HG02678 (cell line): ENCODE data around the gene SMARCE1.
"Not testable (repeated sequence)": the region's sequence is repeated elsewhere in the genome, so short reads cannot be mapped to it uniquely, and the experiment has no call there.

Experiments
- ATAC-seq: cut with Tn5 transposase; IDR thresholded peaks from one replicate; pipeline ENCODE4 v1.9.1; 2021; ENCODE audit warnings: mild to moderate bottlenecking, moderate library complexity; ENCODE audit not compliant: unreplicated experiment

SMARCE1 gene

DNA sequence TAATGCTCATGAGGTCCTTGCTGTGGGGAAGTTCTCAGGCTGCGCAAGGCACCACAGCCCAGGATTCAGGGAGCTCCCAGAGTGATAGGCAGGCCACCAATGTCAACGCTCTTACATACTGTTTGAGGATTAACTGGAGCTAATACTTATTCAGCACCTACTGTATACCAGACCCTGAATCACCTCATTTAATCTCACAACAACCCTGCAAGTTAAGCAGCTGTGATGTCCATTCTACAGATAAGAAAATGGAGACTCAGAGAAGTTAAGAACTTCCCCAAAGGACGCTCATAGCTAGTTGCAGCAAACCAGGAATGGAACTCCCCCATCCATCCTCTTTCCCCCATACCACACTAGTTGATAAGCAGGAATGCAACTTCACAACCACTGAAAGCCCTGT, 56.9 kb downstream of the SMARCE1 start:
- no peak for ATAC-seq

DNA sequence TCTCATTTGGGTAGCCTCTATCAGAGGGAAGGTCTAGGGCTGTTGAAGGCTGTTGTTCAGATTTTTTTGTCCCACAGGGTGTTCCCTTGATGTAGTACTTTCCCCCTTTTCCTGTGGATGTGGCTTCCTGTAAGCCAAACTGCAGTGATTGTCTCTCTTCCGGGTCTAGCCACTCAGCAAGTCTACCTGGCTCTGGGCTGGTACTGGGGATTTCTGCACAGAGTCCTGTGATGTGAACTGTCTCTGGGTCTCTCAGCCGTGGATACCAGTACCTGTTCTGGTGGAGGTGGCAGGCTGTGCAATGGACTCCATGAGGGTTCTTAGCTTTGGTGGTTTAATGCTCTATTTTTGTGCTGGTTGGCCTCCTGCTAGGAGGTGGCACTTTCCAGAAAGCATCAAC, 59.1 kb downstream of the SMARCE1 start:
- ATAC-seq: no peak

DNA sequence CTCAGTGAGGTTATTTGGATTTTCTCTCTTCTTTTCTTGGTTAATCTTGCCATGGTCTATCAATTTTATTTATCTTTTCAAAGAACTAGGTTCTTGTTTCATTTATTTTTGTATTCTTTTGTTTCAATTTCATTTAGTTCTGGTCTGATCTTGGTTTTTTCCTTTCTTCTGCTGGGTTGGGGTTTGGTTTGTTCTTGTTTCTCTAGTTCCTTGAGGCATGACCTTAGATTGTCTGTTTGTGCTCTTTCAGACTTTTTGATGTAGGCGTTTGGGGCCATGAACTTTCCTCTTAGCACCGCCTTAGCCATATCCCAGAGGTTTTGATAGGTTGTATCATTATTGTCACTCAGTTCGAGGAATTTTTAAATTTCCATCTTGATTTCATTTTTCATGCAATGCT, 61.4 kb downstream of the SMARCE1 start:
- not testable (repeated sequence) for ATAC-seq

DNA sequence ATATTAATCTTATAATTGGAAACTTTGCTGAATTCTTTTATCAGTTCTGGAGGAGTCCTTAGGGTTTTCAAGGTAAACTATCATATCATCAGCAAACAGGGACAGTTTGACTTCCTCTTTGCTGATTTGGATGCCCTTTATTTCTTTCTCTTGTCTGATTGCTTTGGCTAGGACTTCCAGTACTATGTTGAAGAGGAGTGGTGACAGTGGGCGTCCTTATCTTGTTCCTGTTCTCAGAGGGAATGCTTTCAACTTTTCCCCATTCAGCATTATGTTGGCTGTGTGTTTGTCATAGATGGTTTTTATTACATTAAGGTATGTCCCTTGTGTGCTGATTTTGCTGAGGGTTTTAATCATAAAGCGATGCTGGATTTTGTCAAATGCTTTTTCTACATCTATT, 62.7 kb downstream of the SMARCE1 start:
- ATAC-seq: not testable (repeated sequence)

DNA sequence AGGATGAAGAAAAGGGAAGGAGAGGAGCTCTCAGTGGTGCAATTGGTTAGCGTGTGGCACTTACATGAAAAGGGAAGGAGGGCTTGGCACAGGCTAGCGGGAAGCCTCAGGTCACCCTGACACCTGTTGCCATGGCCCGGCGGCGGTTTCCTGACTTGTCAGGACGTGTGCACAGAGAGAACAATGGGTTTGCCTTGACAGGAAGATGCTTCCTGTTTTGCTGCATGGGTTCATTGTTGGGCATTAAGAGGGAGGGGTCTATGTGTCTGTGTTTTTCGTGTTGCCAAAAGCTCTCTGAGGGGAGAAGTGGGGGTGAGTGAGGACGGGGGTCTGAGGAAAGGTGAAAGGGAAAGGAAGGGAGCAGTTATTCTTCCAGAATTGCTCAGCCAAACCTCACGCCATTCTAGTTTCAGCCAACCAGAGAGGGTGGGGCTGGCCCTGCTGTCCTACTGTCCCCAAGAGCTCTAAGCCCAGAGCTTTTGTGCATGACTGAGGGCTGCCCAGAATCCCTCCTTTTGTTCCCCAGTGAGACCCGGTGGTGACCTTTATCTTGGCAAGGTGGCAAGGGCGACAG, 65.2 kb downstream of the SMARCE1 start:
- ATAC-seq: peak; percentile 89

DNA sequence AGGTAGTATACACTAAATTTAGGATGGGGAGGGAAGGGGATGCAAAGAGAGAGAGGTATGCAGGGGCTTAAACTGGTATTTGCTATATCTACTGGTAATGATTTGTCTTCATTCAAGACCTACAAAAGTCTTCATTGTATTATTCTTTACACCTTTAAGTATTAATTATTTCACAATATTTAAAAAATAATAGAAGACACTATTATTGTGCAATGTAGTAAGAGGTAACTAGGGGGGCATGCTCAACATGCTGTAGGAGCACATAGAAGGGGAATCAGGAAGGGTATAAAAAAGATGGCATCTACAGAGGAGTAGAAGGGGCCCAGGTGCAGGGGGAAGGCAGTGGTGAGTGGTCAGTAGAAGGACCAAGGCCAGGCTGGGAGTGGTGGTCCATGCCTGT, 67.5 kb downstream of the SMARCE1 start:
- no peak for ATAC-seq

DNA sequence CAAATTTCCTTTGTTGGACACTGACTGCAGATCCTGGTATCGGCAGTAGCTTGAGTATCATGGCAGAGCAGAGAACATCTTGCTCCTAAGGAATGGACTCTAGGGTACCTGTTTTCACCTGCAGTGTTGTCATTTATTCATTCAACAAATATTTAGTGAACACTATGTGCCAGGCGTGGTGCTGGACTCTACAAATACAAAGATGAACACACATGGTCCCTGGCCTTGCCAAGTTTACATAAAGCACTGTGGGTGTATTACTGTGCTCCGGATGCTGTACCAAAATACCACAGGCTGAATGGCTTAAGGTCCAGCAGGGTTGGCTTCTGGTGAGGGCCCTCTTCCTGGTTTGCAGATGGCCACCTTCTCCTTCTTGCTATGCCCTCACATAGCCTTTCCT, 68.1 kb downstream of the SMARCE1 start:
- ATAC-seq: no peak

DNA sequence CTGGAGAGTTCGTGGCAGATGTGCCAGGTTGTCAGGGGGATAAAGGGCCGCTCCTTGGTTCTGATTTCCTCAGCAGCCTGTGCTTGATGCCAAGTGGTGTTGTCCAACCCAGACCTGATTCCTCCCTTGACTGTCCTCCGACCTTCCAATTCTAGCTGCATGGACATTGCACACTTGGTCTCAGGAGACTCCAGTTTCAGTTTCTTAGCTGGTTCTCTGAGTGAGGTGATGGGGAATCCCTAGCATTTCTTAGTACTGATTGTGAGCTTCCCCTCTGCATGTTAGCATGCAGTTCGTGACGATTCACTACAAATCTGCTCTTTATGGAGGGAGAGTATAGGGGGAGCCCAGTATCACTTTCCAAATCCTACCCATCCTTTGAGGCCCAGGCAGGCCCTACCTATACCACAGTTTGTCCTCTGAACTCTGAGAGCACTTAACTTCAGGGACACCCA, 70.0 kb downstream of the SMARCE1 start:
- ATAC-seq: no peak

DNA sequence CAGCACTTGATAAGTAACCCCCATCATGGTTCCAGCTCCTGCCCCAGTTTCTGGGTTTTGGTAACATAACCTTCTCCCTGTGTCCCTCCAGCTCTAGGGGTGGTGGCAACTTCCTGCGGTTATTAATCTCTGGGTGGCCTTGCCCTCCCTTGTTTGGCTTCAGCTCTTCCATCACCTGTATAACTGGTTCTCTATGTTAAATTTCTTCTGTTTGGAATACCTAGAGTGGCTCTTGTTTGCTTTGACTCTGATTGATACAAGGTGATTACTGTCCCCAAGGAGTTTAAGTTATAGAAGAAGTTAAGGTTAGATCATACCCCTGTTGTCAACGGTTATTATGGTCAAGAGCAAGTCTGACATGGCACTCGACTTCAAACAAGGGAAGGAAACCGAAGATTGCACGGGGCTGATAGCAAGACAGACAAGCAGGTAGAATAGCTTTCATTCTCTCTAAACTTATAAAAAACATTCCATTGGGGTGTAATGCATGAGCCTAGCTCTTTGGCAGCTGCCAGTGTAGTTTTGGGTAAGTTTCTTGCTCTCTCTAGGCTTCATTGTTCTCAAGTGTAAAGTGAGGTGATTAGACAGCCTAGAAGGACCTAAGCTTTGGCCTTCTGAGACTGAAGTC, 71.4 kb downstream of the SMARCE1 start:
- no peak for ATAC-seq
